ENCODE data around the gene PRDM16.

The PRDM16 gene

GRCh38 chr1:3077081-3077480 is 8.1 kb downstream of the PRDM16 start:
- Histone ChIP-seq H3K4me1 (ENCODE audit: control insufficient read depth, insufficient read depth, low read depth, low read length) (no peaks in the 10 kb centered on the region), H3K27ac (ENCODE audit: low read length, poor library complexity, severe bottlenecking) (no peak overlapping the region), H3K9ac (ENCODE audit: low read length) (no peak overlapping the region), H4K91ac (ENCODE audit: low read length) (no peak overlapping the region), H2AFZ (ENCODE audit: low read depth, low read length) (no peak overlapping the region), H2BK12ac (ENCODE audit: low read length in 2 of 2) (no peak overlapping the region), H3K36me3 (ENCODE audit: control insufficient read depth in 1 of 2, insufficient read depth in 2 of 2, low read depth in 1 of 2, low read length in 2 of 2) (no peaks in the 10 kb centered on the region), H2AK5ac (ENCODE audit: low read length, severe bottlenecking) (no peak overlapping the region), H3K14ac (ENCODE audit: low read length in 2 of 2) (no peak overlapping the region), H3K23ac (ENCODE audit: low read length in 2 of 2) (no peak overlapping the region), H2BK15ac (ENCODE audit: low read depth, poor library complexity, severe bottlenecking) (no peak overlapping the region), H3K4me3 (ENCODE audit: insufficient read depth in 1 of 2, low read depth in 1 of 2, low read length in 2 of 2) (no peak overlapping the region), H3K9me3 (ENCODE audit: control insufficient read depth, low read length) (no peaks in the 10 kb centered on the region), H3K4ac (ENCODE audit: low read depth in 1 of 2, low read length in 2 of 2) (no peak overlapping the region), H3K79me1 (replicated peaks; ENCODE audit: low read length, poor library complexity, severe bottlenecking) (no peaks in the 10 kb centered on the region), H3K4me2 (ENCODE audit: low read length, poor library complexity, severe bottlenecking) (no peak overlapping the region), H4K8ac (ENCODE audit: low read length) (no peak overlapping the region), H2BK120ac (ENCODE audit: low read depth, low read length) (no peak overlapping the region), H3K27me3 (ENCODE audit: control insufficient read depth in 1 of 2, insufficient read depth in 1 of 2, low read length in 2 of 2) (peaks cover 35 to 90% of the 10 kb centered on the region in 2 experiments), H2BK5ac (ENCODE audit: low read depth, low read length, poor library complexity, severe bottlenecking) (no peak overlapping the region), H3K18ac (ENCODE audit: low read depth in 1 of 2, low read length in 2 of 2) (no peak overlapping the region)
- WGBS: 82% methylated on average over 9 of the region's 9 CpGs
- DNase-seq: no peak

DNA sequence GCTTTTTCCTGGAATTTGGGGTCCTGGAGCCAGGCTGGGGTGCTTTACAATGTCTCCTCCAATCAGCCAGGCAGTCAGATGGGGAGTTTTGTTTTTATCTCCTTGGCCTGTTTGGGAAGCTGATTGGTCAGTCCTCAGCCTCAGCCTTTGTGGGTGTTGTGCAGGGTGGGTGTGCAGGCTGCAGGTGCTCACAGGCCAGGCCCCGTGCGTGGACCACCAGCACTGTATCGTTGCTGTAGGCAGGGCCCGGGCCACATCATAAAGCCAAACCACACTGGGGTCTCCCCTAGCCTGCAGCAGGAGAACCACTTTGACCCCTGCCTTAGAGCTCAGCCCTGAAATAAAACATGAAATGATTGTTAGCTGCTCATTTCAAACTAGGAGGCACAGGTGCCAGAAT is 8.6 kb downstream of the PRDM16 start:
- Histone ChIP-seq H4K91ac (ENCODE audit: low read length) (no peak overlapping the region), H2BK120ac (ENCODE audit: low read depth, low read length) (no peak overlapping the region), H3K27me3 (ENCODE audit: control insufficient read depth in 1 of 2, insufficient read depth in 1 of 2, low read length in 2 of 2) (peaks cover 30 to 85% of the 10 kb centered on the region in 2 experiments), H3K36me3 (ENCODE audit: control insufficient read depth in 1 of 2, insufficient read depth in 2 of 2, low read depth in 1 of 2, low read length in 2 of 2) (no peaks in the 10 kb centered on the region), H3K4ac (ENCODE audit: low read depth in 1 of 2, low read length in 2 of 2) (no peak overlapping the region), H3K4me1 (ENCODE audit: control insufficient read depth, insufficient read depth, low read depth, low read length) (no peaks in the 10 kb centered on the region), H3K79me1 (replicated peaks; ENCODE audit: low read length, poor library complexity, severe bottlenecking) (no peaks in the 10 kb centered on the region), H2AK5ac (ENCODE audit: low read length, severe bottlenecking) (no peak overlapping the region), H3K9ac (ENCODE audit: low read length) (no peak overlapping the region), H4K8ac (ENCODE audit: low read length) (no peak overlapping the region), H3K9me3 (ENCODE audit: control insufficient read depth, low read length) (no peaks in the 10 kb centered on the region), H3K14ac (ENCODE audit: low read length in 2 of 2) (no peak overlapping the region), H3K18ac (ENCODE audit: low read depth in 1 of 2, low read length in 2 of 2) (no peak overlapping the region), H3K27ac (ENCODE audit: low read length, poor library complexity, severe bottlenecking) (no peak overlapping the region), H2BK15ac (ENCODE audit: low read depth, poor library complexity, severe bottlenecking) (no peak overlapping the region), H3K4me3 (ENCODE audit: insufficient read depth in 1 of 2, low read depth in 1 of 2, low read length in 2 of 2) (no peak overlapping the region), H3K4me2 (ENCODE audit: low read length, poor library complexity, severe bottlenecking) (no peak overlapping the region), H2BK12ac (ENCODE audit: low read length in 2 of 2) (no peak overlapping the region), H2BK5ac (ENCODE audit: low read depth, low read length, poor library complexity, severe bottlenecking) (no peak overlapping the region), H3K23ac (ENCODE audit: low read length in 2 of 2) (no peak overlapping the region), H2AFZ (ENCODE audit: low read depth, low read length) (no peak overlapping the region)
- DNase-seq: no peak
- WGBS: 86% methylated on average over 4 of the region's 4 CpGs

DNA sequence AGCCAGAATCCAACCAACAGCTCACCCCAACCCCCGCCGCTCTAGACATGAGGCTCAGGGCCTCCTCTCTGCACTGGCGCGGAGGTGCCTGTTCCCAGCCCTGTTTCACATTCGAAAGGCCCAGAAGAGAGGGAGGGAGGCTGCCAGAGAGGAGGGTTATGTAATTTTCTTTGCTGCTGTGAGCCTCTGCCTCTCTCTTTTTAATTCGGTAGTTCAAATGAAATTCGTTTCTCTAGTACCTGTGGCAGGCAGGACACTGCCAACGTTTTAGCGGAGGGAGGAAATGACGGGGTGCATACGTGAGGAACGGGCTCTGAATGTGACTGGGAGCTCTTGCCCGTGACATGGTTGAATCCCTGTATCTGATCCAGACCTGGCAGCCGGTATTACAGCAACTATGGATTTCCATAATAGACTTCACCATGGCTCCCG is 9.4 kb downstream of the PRDM16 start:
- Histone ChIP-seq H3K4ac (ENCODE audit: low read depth in 1 of 2, low read length in 2 of 2) (no peak overlapping the region), H3K9me3 (ENCODE audit: control insufficient read depth, low read length) (no peaks in the 10 kb centered on the region), H3K27ac (ENCODE audit: low read length, poor library complexity, severe bottlenecking) (no peak overlapping the region), H2BK12ac (ENCODE audit: low read length in 2 of 2) (no peak overlapping the region), H3K36me3 (ENCODE audit: control insufficient read depth in 1 of 2, insufficient read depth in 2 of 2, low read depth in 1 of 2, low read length in 2 of 2) (no peaks in the 10 kb centered on the region), H3K18ac (ENCODE audit: low read depth in 1 of 2, low read length in 2 of 2) (no peak overlapping the region), H2BK5ac (ENCODE audit: low read depth, low read length, poor library complexity, severe bottlenecking) (no peak overlapping the region), H3K4me3 (ENCODE audit: insufficient read depth in 1 of 2, low read depth in 1 of 2, low read length in 2 of 2) (no peak overlapping the region), H3K79me1 (replicated peaks; ENCODE audit: low read length, poor library complexity, severe bottlenecking) (no peaks in the 10 kb centered on the region), H3K4me2 (ENCODE audit: low read length, poor library complexity, severe bottlenecking) (no peak overlapping the region), H4K91ac (ENCODE audit: low read length) (no peak overlapping the region), H3K14ac (ENCODE audit: low read length in 2 of 2) (no peak overlapping the region), H3K9ac (ENCODE audit: low read length) (no peak overlapping the region), H3K23ac (ENCODE audit: low read length in 2 of 2) (no peak overlapping the region), H3K27me3 (ENCODE audit: control insufficient read depth in 1 of 2, insufficient read depth in 1 of 2, low read length in 2 of 2) (peaks cover 24 to 77% of the 10 kb centered on the region in 2 experiments), H2AFZ (ENCODE audit: low read depth, low read length) (no peak overlapping the region), H4K8ac (ENCODE audit: low read length) (no peak overlapping the region), H2BK120ac (ENCODE audit: low read depth, low read length) (no peak overlapping the region), H2AK5ac (ENCODE audit: low read length, severe bottlenecking) (no peak overlapping the region), H2BK15ac (ENCODE audit: low read depth, poor library complexity, severe bottlenecking) (no peak overlapping the region), H3K4me1 (ENCODE audit: control insufficient read depth, insufficient read depth, low read depth, low read length) (no peaks in the 10 kb centered on the region)
- no peak for DNase-seq
- WGBS: 85% methylated on average over 15 of the region's 15 CpGs

DNA sequence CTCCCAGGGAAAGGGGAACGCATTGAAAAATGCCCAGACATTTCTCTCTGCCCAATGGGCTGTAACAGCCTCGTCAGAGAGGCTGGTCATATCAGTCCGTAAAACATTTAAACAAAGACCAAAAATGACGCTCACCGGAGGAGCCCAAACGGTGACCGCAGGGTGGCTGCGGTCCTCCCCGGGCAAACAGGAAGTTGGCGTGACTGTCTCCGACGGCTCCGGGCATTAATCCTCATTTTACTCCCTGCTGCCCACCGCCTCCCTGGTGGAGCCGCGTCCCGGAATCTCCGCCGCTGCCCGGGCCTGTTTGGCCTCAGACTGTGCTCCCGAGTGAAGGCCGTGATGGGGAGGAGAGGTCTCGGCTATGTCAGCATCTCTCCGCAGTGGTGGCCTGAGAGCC is 9.9 kb downstream of the PRDM16 start:
- Histone ChIP-seq H3K9me3 (ENCODE audit: control insufficient read depth, low read length) (no peaks in the 10 kb centered on the region), H2BK120ac (ENCODE audit: low read depth, low read length) (no peak overlapping the region), H3K4me2 (ENCODE audit: low read length, poor library complexity, severe bottlenecking) (no peak overlapping the region), H2BK12ac (ENCODE audit: low read length in 2 of 2) (no peak overlapping the region), H3K4me3 (ENCODE audit: insufficient read depth in 1 of 2, low read depth in 1 of 2, low read length in 2 of 2) (no peak overlapping the region), H2BK5ac (ENCODE audit: low read depth, low read length, poor library complexity, severe bottlenecking) (no peak overlapping the region), H3K36me3 (ENCODE audit: control insufficient read depth in 1 of 2, insufficient read depth in 2 of 2, low read depth in 1 of 2, low read length in 2 of 2) (no peaks in the 10 kb centered on the region), H3K79me1 (replicated peaks; ENCODE audit: low read length, poor library complexity, severe bottlenecking) (no peaks in the 10 kb centered on the region), H3K4me1 (ENCODE audit: control insufficient read depth, insufficient read depth, low read depth, low read length) (no peaks in the 10 kb centered on the region), H3K23ac (ENCODE audit: low read length in 2 of 2) (no peak overlapping the region), H4K8ac (ENCODE audit: low read length) (no peak overlapping the region), H2BK15ac (ENCODE audit: low read depth, poor library complexity, severe bottlenecking) (no peak overlapping the region), H2AK5ac (ENCODE audit: low read length, severe bottlenecking) (no peak overlapping the region), H3K18ac (ENCODE audit: low read depth in 1 of 2, low read length in 2 of 2) (no peak overlapping the region), H3K14ac (ENCODE audit: low read length in 2 of 2) (no peak overlapping the region), H3K4ac (ENCODE audit: low read depth in 1 of 2, low read length in 2 of 2) (no peak overlapping the region), H4K91ac (ENCODE audit: low read length) (no peak overlapping the region), H3K9ac (ENCODE audit: low read length) (no peak overlapping the region), H2AFZ (ENCODE audit: low read depth, low read length) (no peak overlapping the region), H3K27me3 (ENCODE audit: control insufficient read depth in 1 of 2, insufficient read depth in 1 of 2, low read length in 2 of 2) (peaks cover 23 to 72% of the 10 kb centered on the region in 2 experiments), H3K27ac (ENCODE audit: low read length, poor library complexity, severe bottlenecking) (no peak overlapping the region)
- no peak for DNase-seq
- WGBS: 90% methylated on average over 24 of the region's 24 CpGs
